GM21447 (cell line): ENCODE results near the gene CLNK.

Experiments used
- ATAC-seq: cut with Tn5 transposase; IDR thresholded peaks from one replicate; pipeline ENCODE4 v1.9.1; 2021; ENCODE audit not compliant: unreplicated experiment

CLNK gene

DNA sequence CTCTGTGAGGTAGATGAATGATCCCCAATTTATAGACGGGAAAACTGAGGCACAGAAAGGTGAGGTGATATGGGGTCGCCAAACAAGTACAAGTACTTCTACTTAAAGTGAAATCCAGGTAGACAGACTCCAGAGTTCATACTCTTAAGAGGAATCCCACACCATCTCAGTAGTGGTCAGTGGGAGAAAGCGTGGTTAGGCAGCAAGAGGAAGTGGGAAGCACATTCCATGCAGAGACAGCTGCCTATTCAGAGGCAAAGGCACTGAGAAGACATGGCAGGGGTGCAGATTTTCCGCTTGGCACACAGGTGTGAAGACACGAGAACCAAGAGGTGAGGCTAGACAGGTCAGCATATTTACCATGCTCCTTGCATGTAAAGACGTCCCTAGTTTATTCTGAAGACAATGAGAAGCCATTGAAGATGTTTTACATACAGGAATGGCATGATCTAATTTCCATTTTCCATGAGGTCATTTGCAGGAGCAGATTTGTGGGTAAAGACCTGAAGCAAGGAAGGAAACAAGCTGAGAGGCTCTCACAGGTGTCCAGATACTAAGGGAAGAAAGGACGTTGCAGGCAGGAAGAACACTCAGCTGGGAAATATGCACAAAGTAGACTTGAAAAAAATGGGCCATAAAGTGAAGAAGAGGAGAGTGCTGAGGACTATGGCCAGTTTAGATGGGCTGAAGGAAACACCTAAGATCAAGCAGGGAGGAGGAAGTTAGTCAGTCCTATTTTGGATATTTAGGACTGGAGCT is 17.3 kb upstream of the CLNK start:
- ATAC-seq, result no peak

DNA sequence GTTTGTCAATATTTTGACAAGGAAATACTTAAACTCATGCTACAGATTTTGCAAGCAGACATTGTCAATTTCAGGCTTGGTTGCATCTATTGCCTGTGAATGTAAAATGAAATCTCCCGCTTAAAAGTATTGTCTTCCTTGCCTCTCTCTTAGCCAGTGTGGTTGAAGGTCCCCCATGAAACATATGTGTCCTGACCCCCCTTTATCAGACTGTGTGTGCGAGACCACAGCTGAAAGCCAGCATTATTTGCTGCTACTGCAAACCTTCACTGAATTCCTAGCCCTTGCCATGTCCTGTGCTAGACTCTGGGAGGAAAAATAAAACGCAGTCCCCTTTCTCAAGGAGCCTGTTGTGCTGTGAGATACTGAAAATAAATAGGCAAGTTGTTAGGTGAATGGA is 16.6 kb upstream of the CLNK start:
- ATAC-seq, result no peak

DNA sequence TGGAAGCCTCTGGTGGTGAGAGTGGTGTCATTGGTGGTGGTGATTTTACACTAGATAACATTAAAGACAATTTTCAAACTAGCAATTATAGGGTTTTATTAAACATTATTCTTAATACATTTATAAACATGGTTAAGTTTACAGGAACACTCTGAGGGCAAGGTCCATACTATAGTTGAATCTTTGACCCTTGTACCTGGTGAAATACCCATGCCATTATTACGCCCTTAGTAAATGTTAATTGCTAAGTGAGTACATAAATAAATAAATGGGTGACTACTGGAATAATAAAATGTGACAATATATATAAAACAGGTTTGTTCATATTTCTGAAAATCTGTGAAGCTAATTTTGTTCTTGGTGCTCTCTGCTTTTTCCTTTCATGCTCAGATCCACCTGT is 13.6 kb upstream of the CLNK start:
- ATAC-seq, result no peak

DNA sequence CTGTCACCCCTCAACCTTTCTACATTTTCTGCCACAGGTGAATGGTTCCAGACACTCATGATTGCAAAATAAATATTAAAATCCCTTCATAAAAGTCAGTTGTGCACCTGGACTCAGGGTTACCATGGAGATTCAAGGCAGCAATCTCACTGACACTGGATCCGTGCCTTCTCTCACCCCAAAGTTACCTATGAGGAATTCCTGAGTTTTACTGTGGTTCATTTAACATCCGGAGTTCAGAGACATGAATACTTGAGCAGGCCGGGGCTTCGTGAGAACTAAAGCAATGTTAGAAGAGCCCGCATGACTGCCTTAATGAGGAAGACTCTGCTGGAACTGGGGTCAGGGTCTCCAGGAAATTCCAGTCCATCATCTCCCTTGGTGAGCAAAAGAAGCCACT is 12.5 kb upstream of the CLNK start:
- no peak for ATAC-seq

GRCh38 chr4:10696253-10696652 is 11.7 kb upstream of the CLNK start:
- ATAC-seq, result no peak

DNA sequence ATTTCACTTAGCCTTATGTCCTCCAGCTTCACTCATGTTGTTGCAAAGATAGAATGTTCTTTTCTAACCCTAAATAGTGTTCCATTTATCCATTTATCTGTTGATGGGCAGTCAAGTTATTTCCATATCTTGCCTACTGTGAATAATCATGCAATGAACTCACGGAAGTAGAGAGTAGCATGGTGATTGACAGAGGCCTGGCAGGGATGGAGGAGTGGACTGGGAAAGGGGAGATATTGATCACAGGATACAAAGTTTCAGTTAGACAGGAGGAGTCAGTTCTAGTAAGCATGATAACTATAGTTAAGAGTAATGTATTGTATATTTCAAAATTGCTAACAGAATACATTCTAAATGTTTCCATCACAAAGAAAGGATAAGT is 10.3 kb upstream of the CLNK start:
- no peak for ATAC-seq

DNA sequence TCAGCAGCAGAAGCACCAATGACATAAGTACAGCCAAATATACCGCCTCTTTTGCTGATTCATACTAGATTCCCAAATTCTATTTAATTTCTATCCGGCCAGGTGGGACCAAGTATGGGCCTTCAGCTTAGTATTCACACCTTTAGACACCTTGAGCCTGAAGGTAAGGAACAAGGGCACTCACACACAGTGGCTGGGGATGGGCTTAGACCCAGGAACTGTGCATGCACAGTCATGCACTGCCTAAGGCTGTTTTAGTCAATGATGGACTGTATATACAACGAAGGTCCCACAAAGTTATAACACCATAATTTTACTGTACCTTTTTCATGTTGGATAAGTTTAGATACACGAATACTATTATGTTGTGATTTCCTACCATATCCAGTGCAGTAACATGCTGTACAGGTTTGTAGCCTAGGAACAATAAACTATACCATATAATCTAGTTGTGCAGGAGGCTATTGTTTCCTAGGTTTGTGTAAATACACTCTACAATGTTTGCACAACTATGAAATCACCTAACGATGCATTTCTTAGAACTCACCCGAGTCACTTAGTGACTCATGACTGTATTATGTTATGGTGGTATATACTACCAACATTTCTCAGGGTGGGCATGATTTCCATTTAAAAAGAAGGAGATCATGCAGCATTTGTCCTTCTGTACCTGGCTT is 9.7 kb upstream of the CLNK start:
- no peak for ATAC-seq

DNA sequence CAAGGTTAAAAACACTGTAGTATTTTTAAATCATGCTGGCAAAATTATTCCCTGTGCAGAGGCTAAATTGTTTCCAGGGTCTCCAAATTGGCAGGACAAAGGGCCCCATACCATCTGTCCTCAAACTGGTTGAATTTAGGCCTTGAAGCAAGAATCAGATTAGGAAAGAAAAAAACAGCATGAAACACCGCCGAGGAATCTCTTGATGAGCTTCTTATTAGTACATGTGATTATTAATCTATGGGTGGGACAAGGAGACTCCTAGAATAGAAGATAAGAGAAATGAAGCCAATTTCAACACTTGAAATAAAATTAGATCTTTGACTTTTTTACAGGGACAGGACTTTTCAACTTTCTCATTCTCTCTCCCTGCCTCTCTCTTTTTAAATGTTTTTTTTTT is 7.1 kb upstream of the CLNK start:
- ATAC-seq, result no peak

DNA sequence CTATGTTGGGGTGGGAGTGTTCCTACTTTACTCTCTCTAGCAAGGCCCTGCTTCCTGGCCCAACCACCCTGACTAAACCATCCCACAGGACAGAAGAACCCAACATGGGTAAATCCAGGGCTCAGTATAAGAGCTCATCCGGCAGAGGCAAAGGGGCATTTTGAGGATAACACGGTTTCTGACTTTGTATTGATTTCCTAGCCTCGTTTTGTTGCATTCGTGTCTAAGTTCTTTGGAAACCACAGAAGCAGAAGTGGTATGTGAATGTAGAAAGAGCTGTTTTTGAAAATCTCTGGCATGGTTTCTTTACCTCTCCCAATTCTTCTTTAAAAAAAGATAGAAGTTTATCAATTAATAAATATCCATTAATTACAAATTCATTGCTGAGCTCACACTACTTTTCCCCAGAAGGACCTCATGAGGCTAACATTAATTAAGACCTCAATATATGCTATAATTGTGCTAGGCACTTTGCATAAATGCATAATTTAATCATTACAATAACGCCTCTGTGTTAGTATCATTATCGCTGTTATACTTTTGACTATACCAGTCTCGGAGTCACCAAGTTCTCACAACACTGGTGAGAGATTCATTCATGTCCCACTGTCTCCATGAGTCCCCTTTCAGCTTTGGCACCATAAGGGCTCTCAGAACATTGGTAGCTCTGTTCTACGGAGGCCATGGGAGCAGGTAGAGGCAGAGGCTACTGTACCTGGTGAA is 5.8 kb upstream of the CLNK start:
- no peak for ATAC-seq

DNA sequence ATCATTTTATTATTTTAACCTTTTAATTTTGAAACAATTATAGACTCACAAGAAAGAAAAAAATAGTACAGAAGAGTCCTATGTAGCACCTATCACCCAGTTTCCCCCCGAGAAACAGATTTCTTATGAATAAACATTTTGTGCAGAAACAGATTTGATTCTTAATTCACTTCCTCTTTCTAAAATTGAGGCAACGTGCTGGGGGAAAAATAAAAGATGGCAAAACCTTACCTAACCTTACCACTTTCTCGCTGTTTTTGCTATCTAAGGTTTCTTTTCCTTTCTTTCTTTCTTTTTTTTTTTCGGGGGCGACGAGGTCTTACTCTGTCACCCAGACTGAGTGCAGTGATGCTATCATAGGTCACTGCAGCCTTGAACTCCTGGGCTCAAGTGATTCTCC is 4.3 kb upstream of the CLNK start:
- ATAC-seq, result no peak

DNA sequence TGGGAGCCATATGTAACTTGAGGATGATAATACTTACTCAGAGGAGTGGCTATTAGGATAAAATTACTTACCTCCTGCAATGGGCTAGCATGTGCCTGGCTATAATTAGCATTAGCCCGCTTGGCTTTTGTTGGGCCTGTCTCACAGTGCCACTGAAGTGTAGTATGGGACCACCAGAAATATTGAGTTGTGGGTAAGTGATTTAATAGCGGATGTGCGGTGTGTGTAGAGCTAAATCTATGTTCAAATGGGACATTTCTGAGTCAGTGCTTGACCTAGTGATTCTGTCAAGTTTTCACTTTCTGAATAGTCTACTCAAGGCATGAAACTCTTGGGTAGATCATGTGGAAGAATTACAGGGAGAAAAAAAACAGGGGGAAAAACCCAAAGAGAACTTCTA is 3.5 kb upstream of the CLNK start:
- peak; percentile 41 for ATAC-seq

DNA sequence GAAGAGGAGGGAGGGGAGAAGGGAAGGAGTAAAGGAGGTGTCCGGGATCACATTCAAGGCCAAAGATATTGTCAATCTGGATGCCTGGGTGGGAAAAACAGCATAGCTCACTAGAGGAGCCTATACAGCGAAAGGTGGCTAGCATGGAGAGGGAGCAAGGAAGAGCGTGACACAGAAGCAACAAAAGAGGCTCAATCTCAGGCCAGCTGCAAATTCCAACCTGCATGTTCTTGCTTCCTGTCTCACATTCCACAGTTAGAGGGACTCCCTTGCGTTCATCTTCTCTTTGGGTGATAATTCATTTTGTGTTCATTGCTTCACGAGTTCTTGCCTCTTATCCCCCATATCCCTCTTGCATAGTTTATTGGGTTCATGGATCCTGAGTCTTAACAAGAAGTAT is 3.0 kb upstream of the CLNK start:
- ATAC-seq, result no peak

DNA sequence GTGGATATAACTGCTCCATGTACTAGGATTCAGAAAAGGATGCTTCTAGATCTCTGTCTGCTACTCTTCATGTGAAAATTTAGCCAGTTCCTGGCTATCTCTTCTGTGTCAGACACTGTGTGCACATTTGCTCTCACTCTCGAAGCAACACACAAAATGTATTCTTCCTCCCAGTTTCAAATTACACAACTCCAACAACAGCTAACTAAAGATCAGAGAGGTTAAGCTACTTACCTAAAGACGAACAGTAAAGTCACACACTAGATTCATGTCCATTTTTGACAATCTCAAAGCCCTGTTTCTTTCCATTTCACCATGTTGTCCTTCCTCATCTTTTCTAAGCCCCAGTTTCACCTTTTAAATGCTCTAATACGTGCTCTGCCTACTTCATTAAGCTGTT is 2.2 kb downstream of the CLNK start:
- no peak for ATAC-seq

- ATAC-seq, result peak; percentile 36
Observed at GRCh38 chr4:10677796-10678497, 6.6 kb downstream of the CLNK start.

GRCh38 chr4:10673817-10674369 is 10.7 kb downstream of the CLNK start:
- peak; percentile 59 for ATAC-seq

- no peak for ATAC-seq
Observed at GRCh38 chr4:10672379-10672778, 12.2 kb downstream of the CLNK start.

DNA sequence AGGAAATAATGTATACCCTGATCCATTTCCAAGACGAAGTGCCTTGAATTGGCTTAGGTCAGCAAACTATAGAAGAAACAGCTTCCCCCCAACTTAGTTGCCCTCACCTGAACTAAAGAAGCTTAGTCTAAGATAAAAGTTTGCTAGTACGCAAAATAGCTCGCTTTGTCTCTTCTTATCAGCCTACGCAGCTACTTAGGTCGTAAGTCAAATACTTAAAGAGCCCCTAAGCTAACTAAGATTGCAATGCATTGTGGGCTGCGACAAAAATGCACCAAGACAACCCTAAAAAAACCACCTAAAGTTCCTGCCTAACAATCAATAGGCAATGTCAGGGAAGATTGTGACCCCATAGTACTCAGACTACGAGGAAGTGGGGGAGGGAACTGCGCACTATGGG is 12.8 kb downstream of the CLNK start:
- ATAC-seq, result no peak

DNA sequence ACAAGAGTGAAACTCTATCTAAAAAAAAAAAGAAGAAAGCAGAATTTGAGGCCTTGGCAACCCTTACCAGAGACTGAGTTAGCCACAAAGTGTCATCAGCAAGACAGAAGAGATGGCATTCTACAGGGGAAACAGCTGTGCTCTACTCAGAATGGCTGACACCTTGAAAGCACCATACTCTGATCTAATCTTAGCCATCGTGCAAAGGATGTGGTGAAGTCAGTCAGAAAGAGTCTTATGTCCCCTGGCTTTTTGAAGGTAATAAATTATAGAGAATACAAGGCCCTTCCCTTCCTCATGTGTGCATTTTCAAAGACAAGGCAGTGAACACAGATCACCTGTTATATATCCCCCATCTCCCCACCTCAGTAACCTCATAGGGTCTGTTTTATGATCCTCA is 13.2 kb downstream of the CLNK start:
- peak; percentile 90 for ATAC-seq

DNA sequence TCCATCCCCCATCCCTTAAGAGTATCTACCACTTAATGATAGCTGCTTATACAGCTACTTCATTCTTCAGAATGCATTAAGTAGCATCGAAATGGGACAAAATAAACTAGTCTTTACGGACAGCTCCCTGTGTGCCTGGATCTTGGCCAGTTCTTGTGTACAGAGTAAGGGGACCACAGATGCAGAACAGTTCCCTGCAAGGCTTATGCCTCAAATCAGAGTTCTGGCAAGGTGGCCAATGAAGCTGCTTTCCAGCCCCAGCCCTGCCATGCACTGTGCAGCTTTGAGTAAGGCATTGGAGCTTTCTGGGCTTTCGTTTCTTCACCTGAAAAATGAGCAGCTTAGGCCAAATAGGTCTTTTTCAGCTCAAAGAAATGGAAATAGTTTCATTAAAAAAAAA is 14.2 kb downstream of the CLNK start:
- no peak for ATAC-seq

DNA sequence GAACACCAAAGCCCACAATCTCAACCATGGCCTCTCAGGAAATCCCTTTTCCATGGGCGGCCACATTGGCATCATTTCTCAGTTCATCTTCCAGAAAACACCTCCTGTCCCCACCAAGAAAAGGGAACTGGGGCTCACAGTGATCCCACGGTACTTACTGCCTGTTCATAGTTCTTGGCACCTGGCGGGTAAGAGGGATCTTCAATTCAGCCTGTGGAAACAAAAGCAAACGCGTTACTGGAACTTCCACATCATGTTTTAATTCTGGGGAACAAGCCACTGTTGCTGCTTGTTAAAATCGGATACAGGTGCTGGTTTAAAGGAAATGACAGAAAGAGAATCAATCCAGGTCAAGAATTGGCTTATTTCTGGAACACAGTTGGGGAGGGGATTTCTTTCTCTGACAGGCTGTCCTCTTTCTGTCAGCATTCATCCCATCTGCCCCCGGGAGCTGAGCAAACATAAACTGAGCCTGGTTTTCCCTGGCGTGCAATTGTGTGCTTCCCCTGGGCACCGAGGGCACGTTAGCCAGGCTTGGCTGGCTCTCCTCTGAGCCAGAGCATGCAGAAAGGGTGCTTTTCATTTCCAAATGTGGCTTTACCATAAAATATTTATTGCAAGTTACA is 16.8 kb downstream of the CLNK start:
- ATAC-seq, result no peak

DNA sequence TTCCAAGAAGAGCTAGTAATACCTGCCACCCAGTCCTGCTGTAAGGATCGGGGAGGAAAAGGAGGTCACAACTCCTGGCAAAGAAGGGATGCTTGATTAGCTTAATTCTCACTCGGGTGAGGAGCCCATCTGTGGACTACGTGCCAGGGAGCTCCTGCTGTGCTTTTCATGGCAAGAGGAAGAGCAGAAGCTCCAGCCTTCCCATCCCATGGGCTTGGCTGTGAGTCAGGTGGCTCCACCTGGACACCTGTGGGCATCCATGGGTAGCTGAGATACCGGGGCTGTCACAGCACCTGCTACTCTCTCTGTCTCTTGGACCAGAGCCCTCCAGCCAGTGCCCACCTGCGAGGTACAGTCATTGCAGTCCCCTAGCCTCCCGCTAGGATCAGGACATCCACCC is 18.0 kb downstream of the CLNK start:
- no peak for ATAC-seq
